Limb (tissue), 2 donors: ENCODE data around the gene INTS1.

Experiments used
- DNase-seq, 2 donors: peaks; one replicate each; pipeline ENCODE4 v3.0.0-alpha.2; 2016; ENCODE audit errors: extremely low spot score in 2 of 2

Gene INTS1

GRCh38 chr7:1432411-1433082 lies 71.6 kb downstream of the INTS1 start:
- DNase-seq, result peak in 1 of 2 donors; percentile 86

- no peak for DNase-seq
These were observed 72.4 kb downstream of the INTS1 start for GRCh38 chr7:1431634-1432380.

- DNase-seq, result no peak
These were observed 73.0 kb downstream of the INTS1 start for GRCh38 chr7:1431226-1431625.

- DNase-seq, result no peak
These were observed 73.9 kb downstream of the INTS1 start for GRCh38 chr7:1430056-1430845.

GRCh38 chr7:1428941-1429501 lies 75.2 kb downstream of the INTS1 start:
- DNase-seq, result no peak

GRCh38 chr7:1427064-1427657 lies 77.0 kb downstream of the INTS1 start:
- no peak for DNase-seq

GRCh38 chr7:1426474-1426873 lies 77.7 kb downstream of the INTS1 start:
- DNase-seq, result no peak

GRCh38 chr7:1425292-1426136 lies 78.7 kb downstream of the INTS1 start:
- DNase-seq, result peak in 1 of 2 donors; percentile 48

- DNase-seq, result no peak
These were observed 80.1 kb downstream of the INTS1 start for GRCh38 chr7:1424041-1424440.

GRCh38 chr7:1423264-1423811 lies 80.9 kb downstream of the INTS1 start:
- no peak for DNase-seq

- DNase-seq, result peak in 1 of 2 donors; percentile 86
These were observed 81.5 kb downstream of the INTS1 start for GRCh38 chr7:1422512-1423263.

GRCh38 chr7:1421946-1422345 lies 82.2 kb downstream of the INTS1 start:
- DNase-seq, result no peak

GRCh38 chr7:1421020-1421790 lies 83.0 kb downstream of the INTS1 start:
- no peak for DNase-seq
